ENCODE results near the gene ALDH1L2. TPM values are rescaled to one million over a fixed set of nuclear protein-coding genes. Genes with fewer than 3 reads are reported as not detected.

The ALDH1L2 gene
- 1.9 and 2.2 TPM in 2 replicates for total RNA-seq (2021)
- long read RNA-seq, partial matches to known transcripts, result 10 of 14 reads
- long read RNA-seq, other reads (novel, unspliced or antisense), result 4 of 14 reads

- Histone ChIP-seq H3K4ac (ENCODE audit: low read depth, low read length) (no peak within 1 kb of the TSS), H3K23me2 (ENCODE audit: insufficient read length, low read depth, low read length, poor library complexity, severe bottlenecking) (peaks cover 8% of the 10 kb centered on the region), H3K27ac (ENCODE audit: insufficient read length, low read depth, low read length) (no peak within 1 kb of the TSS), H2BK12ac (ENCODE audit: insufficient read length, low read depth, low read length) (no peak within 1 kb of the TSS), H3K23ac (ENCODE audit: insufficient read length, low read depth, low read length) (no peak within 1 kb of the TSS), H2AK5ac (ENCODE audit: insufficient read length, low read length) (no peak within 1 kb of the TSS), H3K4me2 (ENCODE audit: insufficient read depth, insufficient read length, low read length) (peak within 1 kb of the TSS; percentile 78), H2BK20ac (ENCODE audit: low read depth, low read length, poor library complexity, severe bottlenecking) (no peak within 1 kb of the TSS), H3K9me3 (ENCODE audit: control insufficient read depth, low read depth, low read length) (no peaks in the 10 kb centered on the region), H2AFZ (ENCODE audit: low read length) (peak within 1 kb of the TSS; percentile 14), H4K20me1 (ENCODE audit: control insufficient read depth, insufficient read depth, insufficient read length) (no peaks in the 10 kb centered on the region), H3K79me1 (ENCODE audit: insufficient read depth, low read depth, low read length, poor library complexity, severe bottlenecking) (no peaks in the 10 kb centered on the region), H4K5ac (ENCODE audit: insufficient read length, low read depth, low read length) (no peak within 1 kb of the TSS), H2BK5ac (ENCODE audit: insufficient read length, low read length) (no peak within 1 kb of the TSS), H3T11ph (ENCODE audit: low read length) (no peak within 1 kb of the TSS), H3K4me1 (ENCODE audit: insufficient read depth, low read length) (peaks cover under 1% of the 10 kb centered on the region; the same call in 1 of the 2 replicates), H2BK15ac (ENCODE audit: low read depth, low read length) (no peak within 1 kb of the TSS), H3K18ac (ENCODE audit: insufficient read length, low read depth, low read length) (no peak within 1 kb of the TSS), H2BK120ac (ENCODE audit: low read depth, low read length, poor library complexity, severe bottlenecking) (no peak within 1 kb of the TSS), H3K27me3 (ENCODE audit: insufficient read depth, low read length) (no peaks in the 10 kb centered on the region), H4K91ac (ENCODE audit: insufficient read length, low read depth, low read length) (no peak within 1 kb of the TSS), H3K9ac (ENCODE audit: extremely low read depth, insufficient read length, low read length) (peak within 1 kb of the TSS; percentile 5), H3K14ac (ENCODE audit: insufficient read depth, low read length) (no peak within 1 kb of the TSS), H4K8ac (replicated peaks; ENCODE audit: insufficient read length, low read depth, low read length) (no peak within 1 kb of the TSS), H3K79me2 (ENCODE audit: insufficient read depth, low read length) (no peaks in the 10 kb centered on the region), H3K56ac (ENCODE audit: insufficient read length, low read depth, low read length) (no peak within 1 kb of the TSS)
- peak within 1 kb of the TSS; percentile 71 to 93 for H3K4me3 Mint-ChIP-seq
- no peak for TF ChIP-seq CTCF (conservative IDR thresholded peaks at IDR 0.05)
- no CpG with 5 or more reads among the region's 75 CpGs for WGBS (ENCODE audit: extremely low coverage, insufficient read length, low lambda C conversion rate)
- peaks cover 1 to 7% of the 10 kb centered on the region in 2 experiments; a peak in 3 of 5 replicates for H3K9me3 Mint-ChIP-seq
- H3K4me1 Mint-ChIP-seq, result peaks cover 14 to 17% of the 10 kb centered on the region in 2 experiments
- peaks cover 17% of the 10 kb centered on the region for H3K27me3 Mint-ChIP-seq (ENCODE audit: low read depth)
- peak within 1 kb of the TSS in 2 of 3 experiments; percentile 32 to 37; a peak in 3 of 7 replicates for H3K27ac Mint-ChIP-seq
- peak; percentile 98 for DNase-seq
- H3K36me3 Mint-ChIP-seq (ENCODE audit: insufficient read depth in 1 of 3, low read depth in 3 of 3), result peaks cover 0 to 6% (median 1%) of the 10 kb centered on the region in 3 experiments; a peak in 1 of 7 replicates
Observed at GRCh38 chr12:105084251-105085250, at the start of gene ALDH1L2. Gene ALDH1L2, minus strand, starts transcription at chr12:105084458. Its CDS starts 22 bp downstream, at chr12:105084436.

Measured in H9 (cell line).